Measurements from ENCODE around the gene ATG9B. TPM values are rescaled to one million over a fixed set of nuclear protein-coding genes. Genes with fewer than 3 reads are reported as not detected.
A peak's percentile ranks its signal among the peaks of the same experiment; 100 is the strongest.

The ATG9B gene
- total and polyA plus RNA-seq, 9 of the 15 experiments (the other 6 are each of a cell fraction or from before 2014, with no cell fraction given): 0.29 to 8.0 (median 2.1) TPM

DNA sequence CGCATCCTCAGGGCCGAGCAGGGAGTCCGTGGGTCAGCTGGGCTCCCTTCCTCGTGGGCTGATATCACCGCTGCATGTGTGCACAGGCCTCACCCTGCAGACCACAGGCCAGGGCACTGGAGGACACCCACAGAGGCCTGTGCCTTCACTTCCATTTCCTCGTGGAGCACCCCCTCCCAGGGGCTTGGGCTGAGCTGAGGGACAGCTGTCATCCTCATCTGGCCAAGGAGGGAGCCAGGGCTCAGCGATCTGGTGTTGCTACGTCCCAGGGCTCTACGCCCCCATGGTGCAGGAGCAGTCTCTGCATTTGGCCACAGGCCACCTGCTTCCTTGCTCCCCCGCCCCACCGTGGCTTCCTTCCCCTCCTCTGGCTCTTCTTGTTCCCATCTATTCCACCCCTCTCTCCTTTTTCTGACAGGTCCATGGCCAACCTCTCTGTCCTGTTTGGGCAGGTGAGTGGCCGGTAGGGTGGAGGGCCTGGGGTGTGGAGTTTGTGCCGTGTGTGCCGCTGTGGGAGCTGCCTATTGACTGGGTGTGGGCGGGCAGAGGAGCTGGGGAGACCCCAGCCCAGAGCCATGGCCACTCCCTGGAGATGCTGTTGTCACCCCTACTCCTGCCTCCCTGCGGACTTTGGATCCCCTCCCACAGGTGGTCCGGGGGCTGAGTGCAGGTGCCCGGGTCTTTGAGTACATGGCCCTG, 15.7 kb upstream of the ATG9B start (continued):
- TF ChIP-seq HMBOX1 (IDR thresholded peaks at IDR 0.05) (no peak), ATF2 (CRISPR knock-in tag; IDR thresholded peaks at IDR 0.05) (no peak), ARID2 (IDR thresholded peaks at IDR 0.05) (no peak), ESRRA (IDR thresholded peaks at IDR 0.05; ENCODE audit: borderline replicate concordance, low read depth) (no peak), ZZZ3 (IDR thresholded peaks at IDR 0.05) (no peak), ZNF77 (CRISPR knock-in tag; IDR thresholded peaks at IDR 0.05) (no peak), ZNF282 (CRISPR knock-in tag; IDR thresholded peaks at IDR 0.05) (no peak), CHCHD3 (CRISPR knock-in tag; IDR thresholded peaks at IDR 0.05) (no peak), MLX (CRISPR knock-in tag; conservative IDR thresholded peaks at IDR 0.05) (0 out of 4 replicates have a peak, but pooled peaks of 1 of the 2 experiments have one; percentile 34), ZBTB40 (IDR thresholded peaks at IDR 0.05) (0 out of 2 replicates have a peak, but pooled peaks have one; percentile 21), ZBTB40 (CRISPR knock-in tag; IDR thresholded peaks at IDR 0.05) (no peak), NRF1 (conservative IDR thresholded peaks at IDR 0.05 in 1 of 2, IDR thresholded peaks at IDR 0.05 in 1 of 2) (no peak), NCOA4 (IDR thresholded peaks at IDR 0.05; ENCODE audit: partially characterized antibody) (no peak), ETV5 (CRISPR knock-in tag; IDR thresholded peaks at IDR 0.05; ENCODE audit: low read depth) (0 out of 2 replicates have a peak, but pooled peaks have one; percentile 59), POLR2AphosphoS2 (IDR thresholded peaks at IDR 0.05; ENCODE audit: low read length) (no peak), ZNF12 (CRISPR knock-in tag; IDR thresholded peaks at IDR 0.05) (no peak), PTTG1 (tag; IDR thresholded peaks at IDR 0.05; ENCODE audit: low read depth) (no peak)
